SU-DHL-6 (cell line): ENCODE data around the gene RPRD1B.

ENCODE experiments used
- CTCF ChIP-seq: fragments of 200-600 bp; sonication (generic); IDR thresholded peaks from one replicate; pipeline ENCODE4 v1.5.1; 2017; ENCODE audit warnings: antibody characterized with exemption, mild to moderate bottlenecking, low read length, moderate library complexity; ENCODE audit not compliant: insufficient read depth, poor library complexity, severe bottlenecking
- EZH2phosphoT487 ChIP-seq: fragments of 200-600 bp; sonication (generic), shearing (Covaris generic); conservative IDR thresholded peaks from 2 replicates; pipeline ENCODE4 v1.6.1; 2018; ENCODE audit warnings: mild to moderate bottlenecking, antibody characterized with exemption, low read length, moderate library complexity, mixed read lengths

GRCh38 chr20:38082894-38083293 lies 49.3 kb downstream of the RPRD1B start:
- TF ChIP-seq CTCF (no peak), EZH2phosphoT487 (no peak)
